ENCODE data around the gene FAM186B.
A peak's percentile ranks its signal among the peaks of the same experiment; 100 is the strongest.

FAM186B gene

DNA sequence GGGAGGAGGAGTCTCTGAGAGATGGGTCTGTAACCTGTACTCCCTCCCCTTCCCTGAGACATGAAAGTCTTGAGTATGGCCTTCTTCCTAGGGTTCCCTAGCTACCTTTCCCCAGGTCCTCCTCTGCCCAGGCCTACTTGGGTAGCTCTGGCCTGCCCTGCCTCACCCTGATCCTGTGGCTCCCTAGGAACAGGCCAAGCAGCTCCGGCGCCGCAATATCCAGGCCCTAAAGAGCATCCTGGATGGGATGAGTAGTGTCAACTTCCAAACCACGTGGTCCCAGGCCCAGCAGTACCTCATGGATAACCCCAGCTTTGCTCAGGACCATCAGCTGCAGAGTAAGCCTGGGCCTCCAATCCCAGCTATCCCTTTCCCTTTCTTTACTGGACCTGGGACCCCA lies 30.2 kb upstream of the FAM186B start:
- no peak overlapping the region for H3K4me3 ChIP-seq (ENCODE audit: severe bottlenecking)
- no peaks in the 10 kb centered on the region for H3K9me3 ChIP-seq (ENCODE audit: severe bottlenecking)
- no peaks in the 10 kb centered on the region for H3K4me1 ChIP-seq (ENCODE audit: insufficient read depth, poor library complexity, severe bottlenecking)
- no peak overlapping the region for H3K27ac ChIP-seq (ENCODE audit: poor library complexity, severe bottlenecking)
- peaks cover 61% of the 10 kb centered on the region for H3K36me3 ChIP-seq (ENCODE audit: low read depth)
- no peaks in the 10 kb centered on the region for H3K27me3 ChIP-seq (ENCODE audit: insufficient read depth, poor library complexity, severe bottlenecking)
- TF ChIP-seq, protein P1, sequence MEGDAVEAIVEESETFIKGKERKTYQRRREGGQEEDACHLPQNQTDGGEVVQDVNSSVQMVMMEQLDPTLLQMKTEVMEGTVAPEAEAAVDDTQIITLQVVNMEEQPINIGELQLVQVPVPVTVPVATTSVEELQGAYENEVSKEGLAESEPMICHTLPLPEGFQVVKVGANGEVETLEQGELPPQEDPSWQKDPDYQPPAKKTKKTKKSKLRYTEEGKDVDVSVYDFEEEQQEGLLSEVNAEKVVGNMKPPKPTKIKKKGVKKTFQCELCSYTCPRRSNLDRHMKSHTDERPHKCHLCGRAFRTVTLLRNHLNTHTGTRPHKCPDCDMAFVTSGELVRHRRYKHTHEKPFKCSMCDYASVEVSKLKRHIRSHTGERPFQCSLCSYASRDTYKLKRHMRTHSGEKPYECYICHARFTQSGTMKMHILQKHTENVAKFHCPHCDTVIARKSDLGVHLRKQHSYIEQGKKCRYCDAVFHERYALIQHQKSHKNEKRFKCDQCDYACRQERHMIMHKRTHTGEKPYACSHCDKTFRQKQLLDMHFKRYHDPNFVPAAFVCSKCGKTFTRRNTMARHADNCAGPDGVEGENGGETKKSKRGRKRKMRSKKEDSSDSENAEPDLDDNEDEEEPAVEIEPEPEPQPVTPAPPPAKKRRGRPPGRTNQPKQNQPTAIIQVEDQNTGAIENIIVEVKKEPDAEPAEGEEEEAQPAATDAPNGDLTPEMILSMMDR (IDR thresholded peaks at IDR 0.05; ENCODE audit: poor library complexity, severe bottlenecking), result no peak
- DNase-seq (ENCODE audit: low spot score), result no peak
- ATAC-seq (ENCODE audit: low read depth), result 0 out of 3 replicates have a peak, but pooled peaks have one; percentile 6

DNA sequence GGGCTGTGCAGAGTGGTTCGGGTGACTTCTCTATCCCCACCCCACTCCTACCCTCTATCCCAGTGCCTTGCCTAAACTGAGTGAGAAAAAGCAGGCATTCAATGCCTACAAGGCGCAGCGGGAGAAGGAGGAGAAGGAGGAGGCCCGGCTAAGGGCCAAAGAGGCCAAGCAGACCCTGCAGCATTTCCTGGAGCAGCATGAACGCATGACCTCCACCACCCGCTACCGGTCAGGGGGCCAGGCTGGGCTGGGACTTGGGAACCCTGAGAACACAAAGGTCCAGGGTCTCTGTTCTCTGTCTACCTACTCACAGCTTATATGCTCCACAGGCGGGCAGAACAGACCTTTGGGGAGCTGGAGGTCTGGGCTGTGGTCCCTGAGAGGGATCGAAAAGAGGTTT lies 29.6 kb upstream of the FAM186B start:
- Histone ChIP-seq H3K27me3 (ENCODE audit: insufficient read depth, poor library complexity, severe bottlenecking) (no peaks in the 10 kb centered on the region), H3K4me3 (ENCODE audit: severe bottlenecking) (no peak overlapping the region), H3K27ac (ENCODE audit: poor library complexity, severe bottlenecking) (no peak overlapping the region), H3K36me3 (ENCODE audit: low read depth) (peaks cover 60% of the 10 kb centered on the region), H3K9me3 (ENCODE audit: severe bottlenecking) (no peaks in the 10 kb centered on the region), H3K4me1 (ENCODE audit: insufficient read depth, poor library complexity, severe bottlenecking) (no peaks in the 10 kb centered on the region)
- DNase-seq (ENCODE audit: low spot score) (no peak), ATAC-seq (ENCODE audit: low read depth) (no peak)
- TF ChIP-seq, protein P1 (IDR thresholded peaks at IDR 0.05; ENCODE audit: poor library complexity, severe bottlenecking), result no peak

DNA sequence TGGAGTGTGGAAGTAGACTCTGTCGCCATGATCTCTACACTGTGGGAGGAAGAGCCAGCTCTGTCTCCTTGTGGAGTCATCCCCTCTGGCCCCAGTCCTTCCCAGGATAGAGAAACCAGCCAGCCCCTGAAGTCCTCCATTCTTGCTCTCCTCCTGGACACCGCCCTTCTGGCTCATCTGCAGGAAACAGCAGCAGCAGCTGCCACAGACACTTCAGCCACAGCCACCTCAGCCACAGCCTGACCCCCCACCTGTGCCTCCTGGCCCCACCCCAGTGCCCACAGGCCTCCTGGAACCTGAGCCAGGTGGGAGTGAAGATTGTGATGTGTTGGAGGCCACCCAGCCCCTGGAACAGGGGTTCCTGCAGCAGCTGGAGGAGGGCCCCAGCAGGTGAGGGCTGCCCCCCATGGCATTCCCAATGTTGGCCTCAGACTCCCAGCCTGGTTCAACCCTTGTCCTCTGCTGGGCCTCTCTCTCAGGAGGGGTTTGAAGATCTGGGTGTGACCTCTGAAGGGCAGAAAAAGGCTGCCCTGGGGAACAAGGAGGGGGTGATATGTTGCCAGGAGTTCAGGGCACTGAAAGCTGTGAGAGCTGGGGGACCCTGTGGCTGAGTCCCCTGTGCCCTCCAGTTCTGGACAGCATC lies 28.4 kb upstream of the FAM186B start:
- Histone ChIP-seq H3K27ac (ENCODE audit: poor library complexity, severe bottlenecking) (no peak overlapping the region), H3K36me3 (ENCODE audit: low read depth) (peaks cover 53% of the 10 kb centered on the region), H3K27me3 (ENCODE audit: insufficient read depth, poor library complexity, severe bottlenecking) (no peaks in the 10 kb centered on the region)

DNA sequence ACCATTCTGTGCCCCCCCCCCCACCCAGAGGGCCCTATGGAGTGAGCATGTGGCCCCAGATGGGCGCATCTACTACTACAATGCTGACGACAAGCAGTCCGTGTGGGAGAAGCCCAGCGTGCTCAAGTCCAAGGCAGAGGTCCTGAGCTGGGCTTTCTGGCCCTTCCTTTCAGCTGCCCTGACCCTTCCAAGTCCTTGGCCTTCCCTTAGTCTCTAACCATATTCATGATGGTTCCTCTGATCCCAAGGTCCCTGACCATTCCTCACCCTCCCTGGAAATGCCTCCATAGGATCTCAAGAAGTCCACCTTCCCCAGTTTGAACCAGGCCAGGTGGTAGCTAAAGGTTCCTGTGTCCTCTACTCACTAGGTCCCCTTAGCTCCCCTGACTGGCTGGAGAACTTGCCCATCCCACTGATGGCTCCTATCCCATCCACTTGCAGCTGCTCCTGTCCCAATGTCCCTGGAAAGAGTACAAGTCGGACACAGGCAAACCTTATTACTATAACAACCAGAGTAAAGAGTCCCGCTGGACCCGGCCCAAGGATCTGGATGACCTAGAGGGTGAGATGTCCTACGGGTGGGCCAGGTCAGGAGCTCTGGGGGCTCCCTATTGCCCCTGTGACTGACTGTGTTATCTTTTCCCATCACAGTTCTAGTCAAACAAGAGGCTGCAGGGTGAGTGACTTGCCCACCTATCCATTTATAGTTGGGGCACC lies 27.7 kb upstream of the FAM186B start:
- ATAC-seq (ENCODE audit: low read depth), result no peak
- H3K27ac ChIP-seq (ENCODE audit: poor library complexity, severe bottlenecking), result no peak overlapping the region
- TF ChIP-seq, protein P1 (IDR thresholded peaks at IDR 0.05; ENCODE audit: poor library complexity, severe bottlenecking), result no peak
- peaks cover 46% of the 10 kb centered on the region for H3K36me3 ChIP-seq (ENCODE audit: low read depth)
- DNase-seq (ENCODE audit: low spot score), result no peak
- no peaks in the 10 kb centered on the region for H3K27me3 ChIP-seq (ENCODE audit: insufficient read depth, poor library complexity, severe bottlenecking)
- no peak overlapping the region for H3K4me3 ChIP-seq (ENCODE audit: severe bottlenecking)
- no peaks in the 10 kb centered on the region for H3K9me3 ChIP-seq (ENCODE audit: severe bottlenecking)
- H3K4me1 ChIP-seq (ENCODE audit: insufficient read depth, poor library complexity, severe bottlenecking), result no peaks in the 10 kb centered on the region

More for the DNA sequence above, 28.4 kb upstream of the FAM186B start:
- TF ChIP-seq, protein P1 (IDR thresholded peaks at IDR 0.05; ENCODE audit: poor library complexity, severe bottlenecking), result no peak
- Histone ChIP-seq H3K4me3 (ENCODE audit: severe bottlenecking) (no peak overlapping the region), H3K4me1 (ENCODE audit: insufficient read depth, poor library complexity, severe bottlenecking) (no peaks in the 10 kb centered on the region), H3K9me3 (ENCODE audit: severe bottlenecking) (no peaks in the 10 kb centered on the region)
- peak; percentile 29 for DNase-seq (ENCODE audit: low spot score)
- no peak for ATAC-seq (ENCODE audit: low read depth)

DNA sequence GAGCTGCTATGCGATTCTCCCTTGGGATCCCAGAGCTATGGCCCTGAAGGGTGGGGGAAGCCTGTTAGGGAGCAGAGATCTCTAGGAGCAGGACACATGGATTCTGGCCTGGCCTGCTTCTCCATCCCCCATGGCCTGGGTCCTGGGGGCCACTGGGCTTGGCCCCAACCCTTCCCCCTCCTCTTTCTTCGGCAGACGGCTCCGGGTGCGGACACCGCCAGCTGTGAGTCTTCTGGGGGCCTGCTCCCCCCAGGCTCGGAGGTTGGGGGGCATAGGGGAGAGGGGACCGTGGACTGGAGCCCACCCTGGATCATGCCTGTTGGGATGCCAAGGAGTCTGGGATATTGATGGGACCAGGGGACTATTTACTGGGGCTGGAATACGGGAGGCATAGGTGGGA lies 27.0 kb upstream of the FAM186B start:
- Histone ChIP-seq H3K27me3 (ENCODE audit: insufficient read depth, poor library complexity, severe bottlenecking) (no peaks in the 10 kb centered on the region), H3K36me3 (ENCODE audit: low read depth) (peaks cover 42% of the 10 kb centered on the region), H3K4me1 (ENCODE audit: insufficient read depth, poor library complexity, severe bottlenecking) (peaks cover 7% of the 10 kb centered on the region), H3K27ac (ENCODE audit: poor library complexity, severe bottlenecking) (no peak overlapping the region), H3K4me3 (ENCODE audit: severe bottlenecking) (no peak overlapping the region), H3K9me3 (ENCODE audit: severe bottlenecking) (no peaks in the 10 kb centered on the region)
- TF ChIP-seq, protein P1 (IDR thresholded peaks at IDR 0.05; ENCODE audit: poor library complexity, severe bottlenecking), result no peak
- no peak for ATAC-seq (ENCODE audit: low read depth)
- peak; percentile 45 for DNase-seq (ENCODE audit: low spot score)
